Measurements from ENCODE around the gene GLTP. TPM values are rescaled to one million over a fixed set of nuclear protein-coding genes. Genes with fewer than 3 reads are reported as not detected.
A peak's percentile ranks its signal among the peaks of the same experiment; 100 is the strongest.

Gene GLTP
- total RNA-seq, 1 experiment from 2014 or later = 34.9 TPM

DNA sequence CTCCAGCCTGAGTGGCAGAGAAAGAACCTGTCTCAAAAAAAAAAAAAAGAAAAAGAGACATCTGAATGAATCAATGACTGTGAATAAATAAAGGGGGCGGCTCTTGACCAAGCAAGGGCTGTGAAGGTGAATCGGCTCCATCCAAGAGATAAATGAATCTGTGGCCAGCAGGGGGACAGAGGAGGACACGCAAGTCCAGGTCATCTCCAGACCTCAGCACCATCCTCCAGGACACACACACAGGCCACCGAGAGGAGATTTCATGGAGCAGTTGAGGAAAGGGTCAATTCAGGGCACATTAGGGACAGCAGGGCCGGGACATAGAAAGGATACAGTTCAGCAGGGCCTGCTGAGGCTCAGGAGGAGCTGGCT lies 68.7 kb downstream of the GLTP start:
- in situ Hi-C loops (cut with HindIII; ENCODE audit: low sequenced_read_pairs) = no loop called here
- DNase-seq (ENCODE audit: low spot score) = peak; percentile 40

DNA sequence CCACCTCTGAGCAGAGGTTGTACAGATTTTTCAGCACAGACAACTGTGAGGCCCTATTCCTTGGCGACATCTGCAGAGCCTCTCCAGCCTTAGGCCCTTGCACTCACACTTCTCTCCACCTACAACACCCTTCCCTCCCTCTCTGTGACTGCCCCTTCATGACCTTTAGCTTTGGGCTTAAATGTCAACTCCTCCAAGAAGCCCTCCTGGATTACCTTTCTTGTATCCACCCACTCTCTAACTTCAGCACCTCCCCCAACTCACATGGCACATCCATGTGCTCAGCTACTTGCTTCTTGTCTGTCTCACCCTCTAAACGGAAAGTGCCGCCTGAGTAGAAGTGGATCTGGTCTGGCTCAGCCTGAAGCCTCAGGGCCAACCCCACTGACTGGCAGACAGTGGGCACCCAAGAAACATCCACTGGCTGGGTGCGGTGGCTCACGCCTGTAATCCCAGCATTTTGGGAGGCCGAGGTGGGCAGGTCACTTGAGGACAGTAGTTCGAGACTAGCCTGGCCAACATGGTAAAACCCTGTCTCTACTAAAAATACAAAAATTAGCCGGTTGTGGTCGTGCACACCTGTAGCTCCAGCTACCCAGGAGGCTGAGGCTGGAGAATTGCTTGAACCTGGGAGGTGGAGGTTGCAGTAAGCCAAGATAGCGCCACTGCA lies 69.3 kb downstream of the GLTP start:
- in situ Hi-C loops (cut with HindIII; ENCODE audit: low sequenced_read_pairs) = no loop called here

DNA sequence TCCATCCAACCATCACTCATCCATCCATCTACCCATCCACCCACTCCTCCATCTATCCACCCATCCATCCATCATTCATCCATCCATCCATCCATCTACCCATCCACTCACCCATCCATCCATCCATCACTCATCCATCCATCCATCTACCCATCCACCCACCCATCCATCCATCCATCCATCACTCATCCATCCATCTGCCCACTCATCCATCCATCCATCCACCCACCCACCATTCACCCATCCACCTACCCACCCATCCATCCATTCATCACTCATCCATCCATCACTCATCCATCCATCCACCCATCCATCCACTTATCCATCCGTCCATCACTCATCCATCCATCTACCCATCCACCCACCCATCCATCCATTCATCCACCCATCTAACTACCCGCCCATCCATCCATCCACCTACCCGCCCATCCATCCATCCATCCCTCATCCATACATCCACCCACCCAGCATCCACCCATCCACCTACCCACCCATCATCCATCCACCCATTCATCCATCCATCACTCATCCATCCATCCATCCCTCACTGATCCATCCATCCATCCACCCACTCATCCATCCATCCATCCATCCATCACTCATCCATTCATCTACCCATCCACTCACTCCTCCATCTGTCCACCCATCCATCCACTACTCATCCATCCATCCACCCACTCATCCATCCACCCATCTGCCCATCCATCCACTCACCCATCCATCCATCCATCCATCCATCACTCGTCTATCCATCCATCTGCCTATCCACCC lies 71.3 kb downstream of the GLTP start:
- in situ Hi-C loops (cut with HindIII; ENCODE audit: low sequenced_read_pairs) = no loop called here
- no peak for DNase-seq (ENCODE audit: low spot score)

More for the DNA sequence above, 69.3 kb downstream of the GLTP start:
- no peak for DNase-seq (ENCODE audit: low spot score)

GRCh38 chr12:109807954-109808643 lies 72.2 kb downstream of the GLTP start:
- in situ Hi-C loops (cut with HindIII; ENCODE audit: low sequenced_read_pairs) = no loop called here

GRCh38 chr12:109804820-109805761 lies 75.2 kb downstream of the GLTP start:
- in situ Hi-C loops (cut with HindIII; ENCODE audit: low sequenced_read_pairs) = no loop called here

More at GRCh38 chr12:109807954-109808643, 72.2 kb downstream of the GLTP start:
- DNase-seq (ENCODE audit: low spot score) = no peak

DNA sequence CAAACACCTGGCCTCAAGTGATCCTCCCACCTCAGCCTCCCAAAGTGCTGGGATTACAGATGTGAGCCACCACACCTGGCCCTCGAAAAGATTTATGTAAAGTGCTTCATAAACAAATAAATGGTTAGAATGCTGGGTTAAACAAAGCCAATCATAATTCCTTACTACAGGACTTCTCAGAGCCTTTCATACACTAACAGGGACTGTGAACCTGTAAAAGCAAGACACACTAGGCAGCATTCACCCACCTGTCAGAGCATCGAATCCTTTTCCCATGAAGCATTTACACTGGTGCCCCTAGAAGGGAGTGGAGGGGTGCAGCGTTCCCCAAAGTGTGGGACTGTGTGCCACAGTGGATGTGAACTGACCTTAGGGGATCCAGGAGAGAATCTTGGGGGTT lies 76.7 kb downstream of the GLTP start:
- no peak for DNase-seq (ENCODE audit: low spot score)
- in situ Hi-C loops (cut with HindIII; ENCODE audit: low sequenced_read_pairs) = no loop called here

More at GRCh38 chr12:109804820-109805761, 75.2 kb downstream of the GLTP start:
- peak; percentile 81 for DNase-seq (ENCODE audit: low spot score)

DNA sequence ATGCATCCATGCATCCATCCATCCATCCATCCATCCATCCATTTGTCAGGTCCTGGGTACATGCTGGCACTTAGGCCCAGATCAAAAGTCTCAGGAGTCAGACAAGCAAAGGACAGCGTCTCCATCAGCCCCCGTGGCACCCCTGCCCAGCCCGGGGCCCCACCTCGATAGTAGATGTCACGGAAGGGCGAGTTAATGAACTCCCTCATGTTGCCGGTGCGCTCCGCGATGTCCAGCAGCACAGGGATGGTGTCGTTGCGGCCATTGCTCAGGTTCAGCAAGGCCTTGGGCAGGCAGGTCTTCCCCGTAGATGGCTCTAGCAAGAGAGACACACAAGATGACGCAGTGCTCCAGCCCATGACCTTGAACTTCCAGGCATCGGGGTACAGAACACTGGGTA lies 77.5 kb downstream of the GLTP start:
- DNase-seq (ENCODE audit: low spot score) = no peak

More for the DNA sequence above, 77.5 kb downstream of the GLTP start:
- in situ Hi-C loops (cut with HindIII; ENCODE audit: low sequenced_read_pairs) = no loop called here

Other genes starting within 250 kb of the GLTP start
- gene FAM222A, start 166.7 kb downstream of the GLTP start, total RNA-seq (2014; rRNA removed; shearing (Covaris generic)) = 4.0 and 9.0 TPM in 2 replicates
- not detected in 2 replicates for gene TRPV4, start 47.1 kb downstream of the GLTP start, total RNA-seq (2014; rRNA removed; shearing (Covaris generic))
- 12.9 and 38.3 TPM in 2 replicates for gene TCHP, start 19.7 kb upstream of the GLTP start, total RNA-seq (2014; rRNA removed; shearing (Covaris generic))
- gene GIT2, start 115.8 kb upstream of the GLTP start, total RNA-seq (2014; rRNA removed; shearing (Covaris generic)) = 11.4 and 21.1 TPM in 2 replicates
- gene ANKRD13A, start 118.9 kb upstream of the GLTP start, total RNA-seq (2014; rRNA removed; shearing (Covaris generic)) = 17.1 and 38.2 TPM in 2 replicates
- gene C12orf76, start 168.0 kb upstream of the GLTP start, total RNA-seq (2014; rRNA removed; shearing (Covaris generic)) = 17.3 and 20.5 TPM in 2 replicates
- 15.3 and 36.1 TPM in 2 replicates for gene IFT81, start 243.8 kb upstream of the GLTP start, total RNA-seq (2014; rRNA removed; shearing (Covaris generic))